Mucosa of descending colon (tissue), 3 donors: ENCODE data around the gene DIP2A. TPM values are rescaled to one million over a fixed set of nuclear protein-coding genes. Genes with fewer than 3 reads are reported as not detected.

Source experiments
- ATAC-seq: fragments of 200-7000 bp; cut with Tn5 transposase; one replicate; pipeline ENCODE4 v1.9.1; 2020; ENCODE audit warnings: mild to moderate bottlenecking, moderate library complexity
- DNase-seq, 3 donors: peaks; one replicate each; pipeline ENCODE4 v3.0.0-alpha.2; 2020
- H3K36me3 ChIP-seq: fragments of 200-600 bp; one replicate; pipeline ENCODE4 v1.8.0; 2021; ENCODE audit warnings: low read depth, mild to moderate bottlenecking
- H3K4me1 ChIP-seq: fragments of 200-600 bp; one replicate; pipeline ENCODE4 v1.8.0; 2021; ENCODE audit warnings: low read depth, mild to moderate bottlenecking
- H3K4me3 ChIP-seq: fragments of 200-600 bp; one replicate; pipeline ENCODE4 v1.8.0; 2021; ENCODE audit warnings: mild to moderate bottlenecking
- H3K9me3 ChIP-seq: fragments of 200-600 bp; one replicate; pipeline ENCODE4 v1.8.0; 2021; ENCODE audit warnings: mild to moderate bottlenecking
- CTCF ChIP-seq: fragments of 200-600 bp; IDR thresholded peaks from one replicate; pipeline ENCODE4 v1.8.0; 2022; ENCODE audit warnings: antibody characterized with exemption, mild to moderate bottlenecking
- intact Hi-C, 2 donors: fragments of 100-400 bp; cut with DNase I in 1 of 2; cut with micrococcal nuclease in 1 of 2; formaldehyde crosslinking; loops; one replicate each; pipeline versions ENCODE4 v1.11.0 to v1.11.1; 2022; cut with DNase I, micrococcal nuclease
- total RNA-seq, 3 donors: library from RNA; stranded (reverse); fragmentation: NEBNext Ultra II Directional in 2 of 3; extraction: Animal tissue kit (Norgen Biotek cat#: 25700) in 2 of 3; gene quantifications; one replicate each; pipeline versions ENCODE4 v1.2.1 to v1.2.4, GENCODE V29; 2021 to 2023
- donor health status: DM: no; HTN: no; CAD: no; lungs with moderate emphysema.
- donor health status: DM: no; HTN: no; CAD: no.
- donor health status: DM: no; HTN: yes; CAD: no.

The DIP2A gene
- total RNA-seq, 3 donors from 2014 or later: 43.8 to 56.7 (median 49.3) TPM

DNA sequence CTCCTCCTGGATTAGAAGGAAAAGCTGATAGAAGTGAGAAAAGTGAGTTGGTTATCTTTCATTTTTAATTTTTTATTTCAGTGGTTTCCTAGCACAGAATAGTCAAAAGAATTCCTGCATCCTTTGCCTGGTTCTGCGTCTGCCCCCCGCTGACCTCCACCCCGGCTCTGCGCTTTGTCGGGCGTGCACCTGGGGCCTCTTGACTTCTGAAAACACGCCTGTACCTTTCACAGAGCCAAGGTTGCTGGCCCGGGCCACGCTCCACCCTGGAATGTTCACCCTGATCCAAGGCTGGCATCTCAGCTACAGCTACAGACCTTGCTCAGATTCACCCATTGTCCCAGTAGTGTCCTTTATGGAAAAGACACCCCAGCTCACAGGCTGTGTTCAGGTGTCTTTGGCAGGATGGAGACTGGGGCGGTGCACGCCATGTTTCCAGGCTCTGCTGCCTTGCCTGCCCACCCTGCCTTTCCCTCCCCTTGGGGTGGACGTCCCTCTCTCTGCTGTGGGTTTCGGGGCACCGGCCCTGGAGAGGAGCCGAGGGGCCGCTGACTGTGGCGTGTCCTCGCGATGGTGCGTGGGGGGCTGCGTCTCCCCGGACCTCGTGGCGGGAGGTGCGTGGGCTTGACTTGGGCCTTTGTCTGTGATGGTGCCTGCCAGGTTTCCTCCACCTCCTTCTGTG is 40.3 kb upstream of the DIP2A start:
- peaks cover 6% of the 10 kb centered on the region for H3K36me3 ChIP-seq

GRCh38 chr21:46420241-46421190 is 38.2 kb upstream of the DIP2A start:
- DNase-seq: peak in 1 of 3 donors; percentile 30
- TF ChIP-seq CTCF: no peak
- Histone ChIP-seq H3K4me3 (no peak overlapping the region), H3K9me3 (no peaks in the 10 kb centered on the region), H3K4me1 (no peaks in the 10 kb centered on the region), H3K36me3 (peaks cover 6% of the 10 kb centered on the region)
- no peak for ATAC-seq
- intact Hi-C loops: no loop called here

More for the DNA sequence above, 40.3 kb upstream of the DIP2A start:
- ATAC-seq: no peak
- Histone ChIP-seq H3K4me1 (no peaks in the 10 kb centered on the region), H3K9me3 (no peaks in the 10 kb centered on the region), H3K4me3 (no peak overlapping the region)
- DNase-seq: peak in 1 of 3 donors; percentile 38
- TF ChIP-seq CTCF: no peak
- intact Hi-C loops: loop anchor here in 1 of 2 donors (10.0 kb wide), 1 partner anchor 64 kb away; no protein-coding TSS in a partner anchor

DNA sequence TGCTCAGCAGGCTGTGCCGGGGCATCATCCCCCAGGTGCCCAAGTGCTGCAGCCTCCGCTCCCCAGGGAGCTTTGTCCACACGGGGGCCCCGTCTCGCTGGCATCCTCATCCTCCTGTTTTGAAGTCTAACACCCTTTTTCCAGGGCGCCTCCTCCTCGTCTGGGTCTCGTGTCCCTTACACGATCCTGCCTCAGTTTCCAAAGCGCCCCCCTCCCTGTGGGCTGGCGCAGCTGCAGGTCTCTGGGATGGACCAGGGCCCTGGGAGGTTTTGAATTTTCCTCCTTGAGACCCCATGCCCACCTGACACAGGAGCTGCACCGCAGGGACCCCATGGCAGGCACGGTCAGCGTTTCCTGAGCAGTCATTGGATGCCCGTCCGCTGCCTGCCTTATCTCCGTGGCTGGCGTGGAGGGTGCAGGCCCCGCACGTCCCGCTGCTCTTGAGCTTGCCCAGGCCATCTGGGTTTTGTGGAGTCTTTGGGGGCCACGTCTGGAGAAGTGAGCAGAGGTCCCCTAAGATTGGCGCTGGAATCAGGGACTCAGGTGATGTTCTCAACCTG is 37.4 kb upstream of the DIP2A start:
- peaks cover 6% of the 10 kb centered on the region for H3K36me3 ChIP-seq
- intact Hi-C loops: no loop called here

GRCh38 chr21:46421756-46422555 is 36.7 kb upstream of the DIP2A start:
- DNase-seq (peak in 1 of 3 donors; percentile 48), ATAC-seq (no peak)
- no peak for TF ChIP-seq CTCF
- no peak overlapping the region for H3K4me3 ChIP-seq
- H3K9me3 ChIP-seq: no peaks in the 10 kb centered on the region
- intact Hi-C loops: no loop called here
- H3K36me3 ChIP-seq: peaks cover 6% of the 10 kb centered on the region
- no peaks in the 10 kb centered on the region for H3K4me1 ChIP-seq

More for the DNA sequence above, 37.4 kb upstream of the DIP2A start:
- no peaks in the 10 kb centered on the region for H3K4me1 ChIP-seq
- no peaks in the 10 kb centered on the region for H3K9me3 ChIP-seq
- ATAC-seq (no peak), DNase-seq (peak in 1 of 3 donors; percentile 29)
- no peak overlapping the region for H3K4me3 ChIP-seq
- TF ChIP-seq CTCF: no peak
